Measurements from ENCODE around the gene G3BP1. TPM values are rescaled to one million over a fixed set of nuclear protein-coding genes. Genes with fewer than 3 reads are reported as not detected.

Gene G3BP1
- total and polyA plus RNA-seq, 9 of the 15 experiments (the other 6 are each of a cell fraction or from before 2014, with no cell fraction given): 54.7 to 264 (median 105) TPM

DNA sequence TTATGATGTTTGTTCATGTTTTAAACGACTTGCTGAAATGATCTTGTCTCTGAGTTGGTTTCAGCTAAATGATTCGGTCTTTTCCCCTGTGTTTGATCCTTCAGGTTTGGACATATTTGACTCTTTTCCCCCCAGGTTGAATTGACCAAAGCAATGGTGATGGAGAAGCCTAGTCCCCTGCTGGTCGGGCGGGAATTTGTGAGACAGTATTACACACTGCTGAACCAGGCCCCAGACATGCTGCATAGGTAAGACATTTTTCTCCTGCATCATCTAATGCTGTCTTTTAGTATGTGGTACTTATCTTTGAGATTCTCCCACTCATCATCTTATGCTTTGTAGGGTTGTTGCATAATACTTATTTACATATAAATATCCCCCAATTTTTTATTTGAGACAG, 14.7 kb downstream of the G3BP1 start (continued):
- TF ChIP-seq, protein P1, sequence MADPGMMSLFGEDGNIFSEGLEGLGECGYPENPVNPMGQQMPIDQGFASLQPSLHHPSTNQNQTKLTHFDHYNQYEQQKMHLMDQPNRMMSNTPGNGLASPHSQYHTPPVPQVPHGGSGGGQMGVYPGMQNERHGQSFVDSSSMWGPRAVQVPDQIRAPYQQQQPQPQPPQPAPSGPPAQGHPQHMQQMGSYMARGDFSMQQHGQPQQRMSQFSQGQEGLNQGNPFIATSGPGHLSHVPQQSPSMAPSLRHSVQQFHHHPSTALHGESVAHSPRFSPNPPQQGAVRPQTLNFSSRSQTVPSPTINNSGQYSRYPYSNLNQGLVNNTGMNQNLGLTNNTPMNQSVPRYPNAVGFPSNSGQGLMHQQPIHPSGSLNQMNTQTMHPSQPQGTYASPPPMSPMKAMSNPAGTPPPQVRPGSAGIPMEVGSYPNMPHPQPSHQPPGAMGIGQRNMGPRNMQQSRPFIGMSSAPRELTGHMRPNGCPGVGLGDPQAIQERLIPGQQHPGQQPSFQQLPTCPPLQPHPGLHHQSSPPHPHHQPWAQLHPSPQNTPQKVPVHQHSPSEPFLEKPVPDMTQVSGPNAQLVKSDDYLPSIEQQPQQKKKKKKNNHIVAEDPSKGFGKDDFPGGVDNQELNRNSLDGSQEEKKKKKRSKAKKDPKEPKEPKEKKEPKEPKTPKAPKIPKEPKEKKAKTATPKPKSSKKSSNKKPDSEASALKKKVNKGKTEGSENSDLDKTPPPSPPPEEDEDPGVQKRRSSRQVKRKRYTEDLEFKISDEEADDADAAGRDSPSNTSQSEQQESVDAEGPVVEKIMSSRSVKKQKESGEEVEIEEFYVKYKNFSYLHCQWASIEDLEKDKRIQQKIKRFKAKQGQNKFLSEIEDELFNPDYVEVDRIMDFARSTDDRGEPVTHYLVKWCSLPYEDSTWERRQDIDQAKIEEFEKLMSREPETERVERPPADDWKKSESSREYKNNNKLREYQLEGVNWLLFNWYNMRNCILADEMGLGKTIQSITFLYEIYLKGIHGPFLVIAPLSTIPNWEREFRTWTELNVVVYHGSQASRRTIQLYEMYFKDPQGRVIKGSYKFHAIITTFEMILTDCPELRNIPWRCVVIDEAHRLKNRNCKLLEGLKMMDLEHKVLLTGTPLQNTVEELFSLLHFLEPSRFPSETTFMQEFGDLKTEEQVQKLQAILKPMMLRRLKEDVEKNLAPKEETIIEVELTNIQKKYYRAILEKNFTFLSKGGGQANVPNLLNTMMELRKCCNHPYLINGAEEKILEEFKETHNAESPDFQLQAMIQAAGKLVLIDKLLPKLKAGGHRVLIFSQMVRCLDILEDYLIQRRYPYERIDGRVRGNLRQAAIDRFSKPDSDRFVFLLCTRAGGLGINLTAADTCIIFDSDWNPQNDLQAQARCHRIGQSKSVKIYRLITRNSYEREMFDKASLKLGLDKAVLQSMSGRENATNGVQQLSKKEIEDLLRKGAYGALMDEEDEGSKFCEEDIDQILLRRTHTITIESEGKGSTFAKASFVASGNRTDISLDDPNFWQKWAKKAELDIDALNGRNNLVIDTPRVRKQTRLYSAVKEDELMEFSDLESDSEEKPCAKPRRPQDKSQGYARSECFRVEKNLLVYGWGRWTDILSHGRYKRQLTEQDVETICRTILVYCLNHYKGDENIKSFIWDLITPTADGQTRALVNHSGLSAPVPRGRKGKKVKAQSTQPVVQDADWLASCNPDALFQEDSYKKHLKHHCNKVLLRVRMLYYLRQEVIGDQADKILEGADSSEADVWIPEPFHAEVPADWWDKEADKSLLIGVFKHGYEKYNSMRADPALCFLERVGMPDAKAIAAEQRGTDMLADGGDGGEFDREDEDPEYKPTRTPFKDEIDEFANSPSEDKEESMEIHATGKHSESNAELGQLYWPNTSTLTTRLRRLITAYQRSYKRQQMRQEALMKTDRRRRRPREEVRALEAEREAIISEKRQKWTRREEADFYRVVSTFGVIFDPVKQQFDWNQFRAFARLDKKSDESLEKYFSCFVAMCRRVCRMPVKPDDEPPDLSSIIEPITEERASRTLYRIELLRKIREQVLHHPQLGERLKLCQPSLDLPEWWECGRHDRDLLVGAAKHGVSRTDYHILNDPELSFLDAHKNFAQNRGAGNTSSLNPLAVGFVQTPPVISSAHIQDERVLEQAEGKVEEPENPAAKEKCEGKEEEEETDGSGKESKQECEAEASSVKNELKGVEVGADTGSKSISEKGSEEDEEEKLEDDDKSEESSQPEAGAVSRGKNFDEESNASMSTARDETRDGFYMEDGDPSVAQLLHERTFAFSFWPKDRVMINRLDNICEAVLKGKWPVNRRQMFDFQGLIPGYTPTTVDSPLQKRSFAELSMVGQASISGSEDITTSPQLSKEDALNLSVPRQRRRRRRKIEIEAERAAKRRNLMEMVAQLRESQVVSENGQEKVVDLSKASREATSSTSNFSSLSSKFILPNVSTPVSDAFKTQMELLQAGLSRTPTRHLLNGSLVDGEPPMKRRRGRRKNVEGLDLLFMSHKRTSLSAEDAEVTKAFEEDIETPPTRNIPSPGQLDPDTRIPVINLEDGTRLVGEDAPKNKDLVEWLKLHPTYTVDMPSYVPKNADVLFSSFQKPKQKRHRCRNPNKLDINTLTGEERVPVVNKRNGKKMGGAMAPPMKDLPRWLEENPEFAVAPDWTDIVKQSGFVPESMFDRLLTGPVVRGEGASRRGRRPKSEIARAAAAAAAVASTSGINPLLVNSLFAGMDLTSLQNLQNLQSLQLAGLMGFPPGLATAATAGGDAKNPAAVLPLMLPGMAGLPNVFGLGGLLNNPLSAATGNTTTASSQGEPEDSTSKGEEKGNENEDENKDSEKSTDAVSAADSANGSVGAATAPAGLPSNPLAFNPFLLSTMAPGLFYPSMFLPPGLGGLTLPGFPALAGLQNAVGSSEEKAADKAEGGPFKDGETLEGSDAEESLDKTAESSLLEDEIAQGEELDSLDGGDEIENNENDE (IDR thresholded peaks at IDR 0.05; ENCODE audit: low read depth, low read length): no peak
- TF ChIP-seq FOXJ2 (tag; IDR thresholded peaks at IDR 0.05): no peak
- TF ChIP-seq, protein P2, sequence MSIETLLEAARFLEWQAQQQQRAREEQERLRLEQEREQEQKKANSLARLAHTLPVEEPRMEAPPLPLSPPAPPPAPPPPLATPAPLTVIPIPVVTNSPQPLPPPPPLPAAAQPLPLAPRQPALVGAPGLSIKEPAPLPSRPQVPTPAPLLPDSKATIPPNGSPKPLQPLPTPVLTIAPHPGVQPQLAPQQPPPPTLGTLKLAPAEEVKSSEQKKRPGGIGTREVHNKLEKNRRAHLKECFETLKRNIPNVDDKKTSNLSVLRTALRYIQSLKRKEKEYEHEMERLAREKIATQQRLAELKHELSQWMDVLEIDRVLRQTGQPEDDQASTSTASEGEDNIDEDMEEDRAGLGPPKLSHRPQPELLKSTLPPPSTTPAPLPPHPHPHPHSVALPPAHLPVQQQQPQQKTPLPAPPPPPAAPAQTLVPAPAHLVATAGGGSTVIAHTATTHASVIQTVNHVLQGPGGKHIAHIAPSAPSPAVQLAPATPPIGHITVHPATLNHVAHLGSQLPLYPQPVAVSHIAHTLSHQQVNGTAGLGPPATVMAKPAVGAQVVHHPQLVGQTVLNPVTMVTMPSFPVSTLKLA (conservative IDR thresholded peaks at IDR 0.05): no peak
- TF ChIP-seq ETV6 (IDR thresholded peaks at IDR 0.05; ENCODE audit: borderline replicate concordance in 1 of 2, low read depth in 2 of 2, low read length in 1 of 2): no peak
- TF ChIP-seq ETV6 (CRISPR knock-in tag; IDR thresholded peaks at IDR 0.05; ENCODE audit: borderline replicate concordance): no peak

All from K562 (cell line).